Measurements from ENCODE around the gene SEMA6D.

SEMA6D gene

DNA sequence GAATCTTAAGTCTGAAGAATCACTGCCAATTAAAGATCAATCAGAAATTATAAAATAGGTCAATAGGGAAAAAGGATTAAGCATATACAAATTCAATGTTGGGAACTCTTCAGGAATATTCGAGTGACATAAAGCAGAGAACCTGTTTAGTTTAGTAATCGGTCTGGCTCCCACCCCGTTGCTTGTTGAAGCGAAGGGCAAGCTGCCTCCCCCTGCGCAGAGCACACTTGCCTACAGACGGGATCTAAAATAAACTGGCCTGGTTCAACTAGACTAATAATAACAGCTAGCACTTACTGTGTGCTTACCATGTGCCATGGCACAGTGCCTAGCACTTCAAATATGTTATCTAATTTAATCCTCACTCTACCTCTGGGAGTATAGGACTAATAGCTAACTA, 8.6 kb downstream of the SEMA6D start:
- no peak overlapping the region for H3K4me3 ChIP-seq (ENCODE audit: low read length)
- no peak for DNase-seq (ENCODE audit: low read depth)
- TF ChIP-seq, protein P1, sequence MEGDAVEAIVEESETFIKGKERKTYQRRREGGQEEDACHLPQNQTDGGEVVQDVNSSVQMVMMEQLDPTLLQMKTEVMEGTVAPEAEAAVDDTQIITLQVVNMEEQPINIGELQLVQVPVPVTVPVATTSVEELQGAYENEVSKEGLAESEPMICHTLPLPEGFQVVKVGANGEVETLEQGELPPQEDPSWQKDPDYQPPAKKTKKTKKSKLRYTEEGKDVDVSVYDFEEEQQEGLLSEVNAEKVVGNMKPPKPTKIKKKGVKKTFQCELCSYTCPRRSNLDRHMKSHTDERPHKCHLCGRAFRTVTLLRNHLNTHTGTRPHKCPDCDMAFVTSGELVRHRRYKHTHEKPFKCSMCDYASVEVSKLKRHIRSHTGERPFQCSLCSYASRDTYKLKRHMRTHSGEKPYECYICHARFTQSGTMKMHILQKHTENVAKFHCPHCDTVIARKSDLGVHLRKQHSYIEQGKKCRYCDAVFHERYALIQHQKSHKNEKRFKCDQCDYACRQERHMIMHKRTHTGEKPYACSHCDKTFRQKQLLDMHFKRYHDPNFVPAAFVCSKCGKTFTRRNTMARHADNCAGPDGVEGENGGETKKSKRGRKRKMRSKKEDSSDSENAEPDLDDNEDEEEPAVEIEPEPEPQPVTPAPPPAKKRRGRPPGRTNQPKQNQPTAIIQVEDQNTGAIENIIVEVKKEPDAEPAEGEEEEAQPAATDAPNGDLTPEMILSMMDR (conservative IDR thresholded peaks at IDR 0.05; ENCODE audit: low read depth, low read length) = no peak

DNA sequence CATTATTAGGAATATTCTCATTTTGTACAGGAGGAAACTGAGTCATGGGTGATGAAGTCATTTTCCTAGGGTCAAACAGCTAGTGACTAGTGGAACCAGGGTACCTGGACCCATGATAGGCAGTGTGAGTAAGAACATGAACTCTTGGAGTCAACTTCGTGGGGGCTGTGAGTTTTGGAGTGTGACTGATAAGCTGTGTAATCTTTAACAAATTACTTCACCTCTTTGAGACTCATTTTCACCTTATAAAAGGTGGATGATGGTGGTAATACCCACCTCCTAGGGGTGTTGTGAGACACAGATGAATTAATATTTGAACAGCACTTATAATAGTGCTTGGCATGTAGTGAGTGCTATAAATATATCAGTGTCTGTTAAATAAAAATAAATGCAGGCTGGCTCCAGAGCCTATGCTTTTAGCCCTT, 9.1 kb downstream of the SEMA6D start:
- no peak for DNase-seq (ENCODE audit: low read depth)
- TF ChIP-seq, protein P1 (conservative IDR thresholded peaks at IDR 0.05; ENCODE audit: low read depth, low read length) = no peak
- no peak overlapping the region for H3K4me3 ChIP-seq (ENCODE audit: low read length)

DNA sequence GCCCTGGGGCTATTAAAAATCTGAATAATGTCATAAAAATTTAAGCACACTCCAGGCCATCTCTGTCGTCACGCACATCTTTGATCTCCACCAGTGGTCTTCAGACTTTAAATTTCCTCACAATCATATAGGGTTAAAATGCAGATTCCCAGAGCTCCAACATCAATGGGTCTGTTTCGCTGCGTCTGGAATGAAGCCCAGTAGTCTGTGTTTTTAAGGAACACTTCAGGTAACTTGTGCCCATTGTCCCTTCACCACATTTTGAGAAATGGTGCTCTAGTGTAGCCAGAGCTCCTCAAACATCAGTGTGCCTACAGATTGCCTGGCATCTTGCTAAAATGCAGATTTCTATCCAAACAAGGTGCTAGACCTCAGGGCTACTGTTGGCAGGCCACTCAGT, 9.8 kb downstream of the SEMA6D start:
- no peak for DNase-seq (ENCODE audit: low read depth)
- no peak overlapping the region for H3K4me3 ChIP-seq (ENCODE audit: low read length)
- TF ChIP-seq, protein P1 (conservative IDR thresholded peaks at IDR 0.05; ENCODE audit: low read depth, low read length) = no peak

DNA sequence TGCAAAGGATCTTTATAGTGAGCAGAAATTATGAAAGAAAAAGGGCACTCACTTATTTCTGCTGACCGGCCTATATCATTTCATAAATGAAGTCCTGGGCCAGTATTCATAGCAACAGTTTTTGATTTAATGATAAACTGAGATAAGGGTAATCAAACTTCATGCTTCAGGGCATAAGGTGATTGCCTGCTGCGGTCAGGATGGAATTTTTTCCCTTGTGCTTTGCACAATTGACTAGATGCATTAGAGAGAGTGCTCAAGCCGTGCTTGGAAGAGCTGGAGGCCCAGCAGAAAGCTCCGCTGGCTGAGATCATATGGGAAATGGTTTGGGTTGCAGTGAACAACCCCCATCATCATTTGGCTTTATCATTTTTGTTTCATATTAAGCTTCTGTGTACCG, 10.4 kb downstream of the SEMA6D start:
- TF ChIP-seq, protein P1 (conservative IDR thresholded peaks at IDR 0.05; ENCODE audit: low read depth, low read length) = no peak
- H3K4me3 ChIP-seq (ENCODE audit: low read length) = no peak overlapping the region
- DNase-seq (ENCODE audit: low read depth) = no peak

DNA sequence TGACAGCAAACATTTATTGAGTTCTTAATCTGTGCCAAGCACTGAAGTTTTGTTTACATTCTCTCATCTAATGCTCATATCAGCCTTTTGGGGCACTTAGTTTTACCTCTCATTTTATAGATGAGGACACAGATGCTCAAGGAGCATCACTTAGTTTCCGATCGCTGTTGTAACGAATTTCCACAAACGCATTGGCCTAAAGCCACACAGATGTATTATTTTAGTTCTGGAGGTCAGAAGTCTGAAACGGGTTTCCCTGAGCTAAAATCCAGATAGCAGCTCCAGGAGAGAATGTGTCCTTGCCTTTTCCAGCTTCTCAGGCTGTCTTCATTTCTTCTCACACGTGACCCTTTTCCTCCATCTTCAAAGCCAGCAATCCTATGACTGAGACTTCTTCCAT, 11.1 kb downstream of the SEMA6D start:
- DNase-seq (ENCODE audit: low read depth) = no peak
- TF ChIP-seq, protein P1 (conservative IDR thresholded peaks at IDR 0.05; ENCODE audit: low read depth, low read length) = no peak
- no peak overlapping the region for H3K4me3 ChIP-seq (ENCODE audit: low read length)

DNA sequence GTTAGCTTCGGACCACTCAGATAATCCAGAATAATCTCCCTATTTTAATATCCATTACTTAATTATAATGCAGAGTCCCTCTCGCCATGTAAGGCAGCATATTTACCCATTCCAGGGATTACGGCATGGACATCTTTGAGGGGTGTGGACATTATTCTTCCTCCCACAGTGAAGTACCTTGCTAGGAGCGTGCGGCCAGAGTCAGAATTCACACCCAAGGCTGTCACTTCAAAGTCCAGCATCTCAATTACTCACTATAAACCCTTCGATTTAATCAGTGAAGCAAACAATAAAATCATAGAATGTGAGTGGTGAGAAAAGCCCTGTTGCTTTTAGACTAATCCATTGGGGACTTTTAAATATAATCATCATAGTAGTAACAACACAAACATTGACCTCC, 11.6 kb downstream of the SEMA6D start:
- DNase-seq (ENCODE audit: low read depth) = no peak
- TF ChIP-seq, protein P1 (conservative IDR thresholded peaks at IDR 0.05; ENCODE audit: low read depth, low read length) = no peak
- no peak overlapping the region for H3K4me3 ChIP-seq (ENCODE audit: low read length)

DNA sequence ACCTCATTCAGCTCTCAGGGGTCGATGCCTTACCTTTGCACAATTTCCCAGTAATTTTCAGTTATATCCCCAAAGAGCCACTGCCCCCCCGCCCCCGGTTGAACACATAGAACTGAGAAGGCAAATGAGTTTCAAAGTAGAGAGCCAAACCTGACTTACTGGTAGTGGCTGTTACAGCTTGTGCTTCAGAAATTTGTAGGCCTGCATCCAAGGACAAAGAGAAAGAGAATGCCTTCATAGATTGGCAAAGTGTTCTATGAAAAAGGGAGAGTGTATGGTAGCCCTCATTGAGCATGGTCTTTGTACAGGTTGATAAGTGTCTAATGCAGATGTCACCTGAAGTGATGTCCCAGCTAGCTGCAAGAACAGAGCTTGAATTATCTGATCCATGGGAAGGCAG, 13.9 kb downstream of the SEMA6D start:
- no peak overlapping the region for H3K4me3 ChIP-seq (ENCODE audit: low read length)
- TF ChIP-seq, protein P1 (conservative IDR thresholded peaks at IDR 0.05; ENCODE audit: low read depth, low read length) = no peak
- no peak for DNase-seq (ENCODE audit: low read depth)

Measured in retinal pigment epithelial cell (primary cell).